NCI-H1417 treated with DMSO at 0.1 percent for 48 hours (cell line): ENCODE results near the gene LIMK2.
"Not testable (repeated sequence)": the region's sequence is repeated elsewhere in the genome, so short reads cannot be mapped to it uniquely, and the experiment has no call there.

Experiments
- DNase-seq: peaks from one replicate; lab custom pipeline; 2025; lab: John Stamatoyannopoulos, UW

LIMK2 gene

GRCh38 chr22:31290494-31291471, 78.7 kb downstream of the LIMK2 start:
- no peak for DNase-seq

GRCh38 chr22:31291481-31292235, 79.6 kb downstream of the LIMK2 start:
- DNase-seq: no peak

GRCh38 chr22:31292236-31292989, 80.3 kb downstream of the LIMK2 start, which contains the start of gene PIK3IP1:
TSS of gene PIK3IP1 (minus strand) at chr22:31292488. CDS start at chr22:31292344, 144 bp downstream.
- DNase-seq: no peak

- no peak for DNase-seq
Observed at GRCh38 chr22:31295360-31295759, 83.3 kb downstream of the LIMK2 start.

GRCh38 chr22:31295831-31296657, 83.9 kb downstream of the LIMK2 start:
- DNase-seq: no peak

- no peak for DNase-seq
Observed at GRCh38 chr22:31300896-31301295, 88.8 kb downstream of the LIMK2 start.

GRCh38 chr22:31302006-31302405, 89.9 kb downstream of the LIMK2 start:
- no peak for DNase-seq

- DNase-seq: no peak
Observed at GRCh38 chr22:31302537-31302936, 90.4 kb downstream of the LIMK2 start.

- no peak for DNase-seq
Observed at GRCh38 chr22:31305194-31305593, 93.1 kb downstream of the LIMK2 start.

GRCh38 chr22:31308181-31308580, 96.1 kb downstream of the LIMK2 start:
- DNase-seq: no peak

- no peak for DNase-seq
Observed at GRCh38 chr22:31313366-31314147, 101.5 kb downstream of the LIMK2 start.

GRCh38 chr22:31314220-31314619, 102.1 kb downstream of the LIMK2 start:
- not testable (repeated sequence) for DNase-seq

GRCh38 chr22:31321421-31321820, 109.3 kb downstream of the LIMK2 start:
- DNase-seq: no peak

- no peak for DNase-seq
Observed at GRCh38 chr22:31323578-31324550, 111.8 kb downstream of the LIMK2 start.

- no peak for DNase-seq
Observed at GRCh38 chr22:31326877-31327276, 114.8 kb downstream of the LIMK2 start.

GRCh38 chr22:31327806-31328543, 115.9 kb downstream of the LIMK2 start:
- DNase-seq: no peak

GRCh38 chr22:31328544-31328960, 116.5 kb downstream of the LIMK2 start:
- DNase-seq: no peak

- no peak for DNase-seq
Observed at GRCh38 chr22:31329029-31329428, 116.9 kb downstream of the LIMK2 start.
